GM19193 (cell line): Measurements from ENCODE around the gene PDZD2.

Source experiments
- POLR2A ChIP-seq: IDR thresholded peaks from 4 replicates; pipeline ENCODE4 v1.6.1; 2011; ENCODE audit not compliant: insufficient read depth, insufficient read length; ENCODE audit errors: extremely low read depth

Gene PDZD2

GRCh38 chr5:31908396-31908795, 269.5 kb downstream of the PDZD2 start:
- no peak for TF ChIP-seq POLR2A

GRCh38 chr5:31909073-31909472, 270.1 kb downstream of the PDZD2 start:
- no peak for TF ChIP-seq POLR2A

- TF ChIP-seq POLR2A, result no peak
Measured at GRCh38 chr5:31911291-31912265, 272.6 kb downstream of the PDZD2 start.

GRCh38 chr5:31913808-31914207, 274.9 kb downstream of the PDZD2 start:
- TF ChIP-seq POLR2A, result no peak

GRCh38 chr5:31916327-31916726, 277.4 kb downstream of the PDZD2 start:
- TF ChIP-seq POLR2A, result no peak

- TF ChIP-seq POLR2A, result no peak
Measured at GRCh38 chr5:31918739-31919138, 279.8 kb downstream of the PDZD2 start.

GRCh38 chr5:31921852-31922305, 282.9 kb downstream of the PDZD2 start:
- no peak for TF ChIP-seq POLR2A

GRCh38 chr5:31924005-31924404, 285.1 kb downstream of the PDZD2 start:
- no peak for TF ChIP-seq POLR2A

- TF ChIP-seq POLR2A, result no peak
Measured at GRCh38 chr5:31931874-31932273, 292.9 kb downstream of the PDZD2 start.

- TF ChIP-seq POLR2A, result no peak
Measured at GRCh38 chr5:31934156-31934555, 295.2 kb downstream of the PDZD2 start.

GRCh38 chr5:31935496-31936369, 296.8 kb downstream of the PDZD2 start:
- no peak for TF ChIP-seq POLR2A

- TF ChIP-seq POLR2A, result no peak
Measured at GRCh38 chr5:31936683-31937082, 297.8 kb downstream of the PDZD2 start.

GRCh38 chr5:31937226-31937625, 298.3 kb downstream of the PDZD2 start:
- TF ChIP-seq POLR2A, result no peak

GRCh38 chr5:31937703-31938102, 298.8 kb downstream of the PDZD2 start:
- no peak for TF ChIP-seq POLR2A

- no peak for TF ChIP-seq POLR2A
Measured at GRCh38 chr5:31939151-31939550, 300.2 kb downstream of the PDZD2 start.
